Measurements from ENCODE around the gene CBR3. TPM values are rescaled to one million over a fixed set of nuclear protein-coding genes. Genes with fewer than 3 reads are reported as not detected.

The CBR3 gene
- total RNA-seq, 1 donor from 2014 or later = 2.8 TPM

- no peaks in the 10 kb centered on the region for H3K4me1 Mint-ChIP-seq (ENCODE audit: low read depth, unreplicated experiment)
- no peaks in the 10 kb centered on the region for H3K9me3 Mint-ChIP-seq (ENCODE audit: unreplicated experiment)
- H3K4me2 ChIP-seq (ENCODE audit: low read length) = peak overlapping the region; percentile 70
- no peaks in the 10 kb centered on the region for H3K27me3 ChIP-seq (ENCODE audit: insufficient read depth, low read length)
- no peak overlapping the region for H3K27ac Mint-ChIP-seq (ENCODE audit: unreplicated experiment)
- H3K4me1 ChIP-seq (ENCODE audit: insufficient read depth, low read length) = no peaks in the 10 kb centered on the region
- peak; percentile 30 for DNase-seq (ENCODE audit: low read depth)
- TF ChIP-seq EZH2 (IDR thresholded peaks at IDR 0.05; ENCODE audit: insufficient read depth, low read length) = no peak
- TF ChIP-seq CTCF (IDR thresholded peaks at IDR 0.05; ENCODE audit: insufficient read depth, low read depth, low read length) = peak; percentile 42
- no peaks in the 10 kb centered on the region for H3K9me3 ChIP-seq (ENCODE audit: insufficient read depth, low read depth, low read length)
- peak overlapping the region; percentile 55 for H2AFZ ChIP-seq (ENCODE audit: low read depth, low read length)
- no peaks in the 10 kb centered on the region for H3K79me2 ChIP-seq (ENCODE audit: insufficient read depth, low read length)
- H3K27ac ChIP-seq (ENCODE audit: low read depth, low read length) = no peak overlapping the region
- H3K36me3 ChIP-seq (ENCODE audit: insufficient read depth, low read length) = no peaks in the 10 kb centered on the region
- H3K27me3 Mint-ChIP-seq (ENCODE audit: low read depth, unreplicated experiment) = peaks cover 33% of the 10 kb centered on the region
- H3K36me3 Mint-ChIP-seq (ENCODE audit: low read depth, unreplicated experiment) = no peaks in the 10 kb centered on the region
- H3K4me3 Mint-ChIP-seq (ENCODE audit: unreplicated experiment) = no peak overlapping the region
- no peaks in the 10 kb centered on the region for H4K20me1 ChIP-seq (ENCODE audit: insufficient read depth, low read length)
- no peak for FAIRE-seq
- H3K9ac ChIP-seq (ENCODE audit: low read length) = peak overlapping the region; percentile 47
- peak overlapping the region; percentile 50 for H3K4me3 ChIP-seq (ENCODE audit: insufficient read depth, low read depth, low read length)
Observed at GRCh38 chr21:36104317-36105300, 30.3 kb upstream of the CBR3 start.

GRCh38 chr21:36105327-36105842, 29.5 kb upstream of the CBR3 start:
- H3K27ac ChIP-seq (ENCODE audit: low read depth, low read length) = no peak overlapping the region
- H3K9ac ChIP-seq (ENCODE audit: low read length) = peak overlapping the region; percentile 47
- no peaks in the 10 kb centered on the region for H3K36me3 ChIP-seq (ENCODE audit: insufficient read depth, low read length)
- TF ChIP-seq EZH2 (IDR thresholded peaks at IDR 0.05; ENCODE audit: insufficient read depth, low read length) (no peak), CTCF (IDR thresholded peaks at IDR 0.05; ENCODE audit: insufficient read depth, low read depth, low read length) (no peak)
- H3K27ac Mint-ChIP-seq (ENCODE audit: unreplicated experiment) = no peak overlapping the region
- H3K9me3 Mint-ChIP-seq (ENCODE audit: unreplicated experiment) = no peaks in the 10 kb centered on the region
- H3K27me3 ChIP-seq (ENCODE audit: insufficient read depth, low read length) = no peaks in the 10 kb centered on the region
- FAIRE-seq (no peak), DNase-seq (ENCODE audit: low read depth) (no peak)
- peak overlapping the region; percentile 70 for H3K4me2 ChIP-seq (ENCODE audit: low read length)
- H3K9me3 ChIP-seq (ENCODE audit: insufficient read depth, low read depth, low read length) = no peaks in the 10 kb centered on the region
- H3K27me3 Mint-ChIP-seq (ENCODE audit: low read depth, unreplicated experiment) = peaks cover 25% of the 10 kb centered on the region
- H3K4me1 Mint-ChIP-seq (ENCODE audit: low read depth, unreplicated experiment) = no peaks in the 10 kb centered on the region
- no peaks in the 10 kb centered on the region for H4K20me1 ChIP-seq (ENCODE audit: insufficient read depth, low read length)
- no peaks in the 10 kb centered on the region for H3K79me2 ChIP-seq (ENCODE audit: insufficient read depth, low read length)
- H3K4me1 ChIP-seq (ENCODE audit: insufficient read depth, low read length) = no peaks in the 10 kb centered on the region
- peak overlapping the region; percentile 55 for H2AFZ ChIP-seq (ENCODE audit: low read depth, low read length)
- peak overlapping the region; percentile 50 for H3K4me3 ChIP-seq (ENCODE audit: insufficient read depth, low read depth, low read length)
- no peaks in the 10 kb centered on the region for H3K36me3 Mint-ChIP-seq (ENCODE audit: low read depth, unreplicated experiment)
- no peak overlapping the region for H3K4me3 Mint-ChIP-seq (ENCODE audit: unreplicated experiment)
